Smooth muscle cell (in vitro differentiated cells): ENCODE data around the gene BEST2. TPM values are rescaled to one million over a fixed set of nuclear protein-coding genes. Genes with fewer than 3 reads are reported as not detected.

Source experiments
- DNase-seq: peaks from one replicate; lab custom pipeline; 2025; ENCODE audit not compliant: unreplicated experiment; lab: John Stamatoyannopoulos, UW
- H2AFZ ChIP-seq: fragments of 200-600 bp; sonication (generic); 2 replicates; pipeline ENCODE4 v1.6.0; 2016; ENCODE audit warnings: antibody characterized with exemption, low read depth, mild to moderate bottlenecking
- H3F3A ChIP-seq: fragments of 200-600 bp; sonication (generic); 2 replicates; pipeline ENCODE4 v1.6.0; 2017; ENCODE audit warnings: antibody characterized with exemption, low read depth
- H3K27ac ChIP-seq: fragments of 200-600 bp; sonication (generic); 2 replicates; pipeline ENCODE4 v1.5.1; 2016; ENCODE audit warnings: low read depth, mild to moderate bottlenecking
- H3K27me3 ChIP-seq: fragments of 200-600 bp; sonication (generic); 2 replicates; pipeline ENCODE4 v1.6.1; 2016; ENCODE audit warnings: low read depth, mild to moderate bottlenecking
- H3K36me3 ChIP-seq: fragments of 200-600 bp; sonication (generic); 2 replicates; pipeline ENCODE4 v1.5.1; 2016; ENCODE audit warnings: low read depth
- H3K4me1 ChIP-seq: fragments of 200-600 bp; sonication (generic); 2 replicates; pipeline ENCODE4 v1.5.1; 2016; ENCODE audit warnings: low read depth
- H3K4me2 ChIP-seq: fragments of 200-600 bp; sonication (generic); 2 replicates; pipeline ENCODE4 v1.6.0; 2016; ENCODE audit warnings: mild to moderate bottlenecking
- H3K4me3 ChIP-seq: fragments of 200-600 bp; sonication (generic); 2 replicates; pipeline ENCODE4 v1.5.1; 2016; ENCODE audit warnings: mild to moderate bottlenecking
- H3K79me2 ChIP-seq: fragments of 200-600 bp; sonication (generic); 2 replicates; pipeline ENCODE4 v1.6.0; 2016; ENCODE audit warnings: low read depth, mild to moderate bottlenecking
- H3K9ac ChIP-seq: fragments of 200-600 bp; sonication (generic); 2 replicates; pipeline ENCODE4 v1.6.0; 2016; ENCODE audit warnings: low read depth
- H3K9me3 ChIP-seq: fragments of 200-600 bp; sonication (generic); replicated peaks from 2 replicates; pipeline ENCODE4 v1.5.1; 2016; ENCODE audit warnings: low read depth
- H4K20me1 ChIP-seq: fragments of 200-600 bp; sonication (generic); 2 replicates; pipeline ENCODE4 v1.6.0; 2016; ENCODE audit warnings: low read depth
- WGBS: methylation state at CpG from one replicate; pipeline ENCODE4 v1.1.7; 2016; ENCODE audit warnings: low lambda C conversion rate; 5-methylcytosine and 5-hydroxymethylcytosine counted together
- polyA plus RNA-seq: library from polyadenylated mRNA; unstranded; fragments of >200 nt; fragmentation: Nextera tagmentation; extraction: Ambion mirVana; gene quantifications from 2 replicates; pipeline ENCODE4 v1.2.1, GENCODE V29; 2016
- total RNA-seq: library from RNA; depleted of rRNA; stranded (reverse); fragments of >200 nt; gene quantifications from 2 replicates; pipeline ENCODE4 v1.2.3, GENCODE V29; 2014
- TF ChIP-seq, protein P1 (sequence below): fragments of 200-600 bp; sonication (generic); IDR thresholded peaks from 2 replicates; pipeline ENCODE4 v1.5.1; 2017; ENCODE audit warnings: borderline replicate concordance, mild to moderate bottlenecking, antibody characterized with exemption; ENCODE audit not compliant: insufficient read depth, poor library complexity, severe bottlenecking

BEST2 gene
- total and polyA plus RNA-seq, 2 experiments from 2014 or later: not detected

DNA sequence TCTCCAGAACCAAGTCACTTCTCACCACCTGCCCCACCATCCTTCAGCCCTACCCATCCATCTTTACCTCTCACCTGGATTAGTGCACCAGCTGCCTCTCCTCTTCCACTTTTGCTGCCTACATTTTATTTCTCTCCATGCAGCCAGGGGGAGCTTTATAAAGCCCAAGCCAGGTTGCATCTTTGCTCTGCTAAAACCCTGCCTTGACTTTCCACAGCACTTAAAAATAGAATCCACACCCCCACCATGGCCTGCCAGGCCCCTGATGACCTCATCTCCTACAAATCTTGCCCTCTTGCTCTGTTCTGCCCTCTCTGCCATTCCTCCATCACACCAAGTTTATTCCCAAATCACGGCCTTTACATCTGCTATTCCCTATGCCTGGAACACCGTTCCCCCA, 22.0 kb downstream of the BEST2 start:
- TF ChIP-seq, protein P1, sequence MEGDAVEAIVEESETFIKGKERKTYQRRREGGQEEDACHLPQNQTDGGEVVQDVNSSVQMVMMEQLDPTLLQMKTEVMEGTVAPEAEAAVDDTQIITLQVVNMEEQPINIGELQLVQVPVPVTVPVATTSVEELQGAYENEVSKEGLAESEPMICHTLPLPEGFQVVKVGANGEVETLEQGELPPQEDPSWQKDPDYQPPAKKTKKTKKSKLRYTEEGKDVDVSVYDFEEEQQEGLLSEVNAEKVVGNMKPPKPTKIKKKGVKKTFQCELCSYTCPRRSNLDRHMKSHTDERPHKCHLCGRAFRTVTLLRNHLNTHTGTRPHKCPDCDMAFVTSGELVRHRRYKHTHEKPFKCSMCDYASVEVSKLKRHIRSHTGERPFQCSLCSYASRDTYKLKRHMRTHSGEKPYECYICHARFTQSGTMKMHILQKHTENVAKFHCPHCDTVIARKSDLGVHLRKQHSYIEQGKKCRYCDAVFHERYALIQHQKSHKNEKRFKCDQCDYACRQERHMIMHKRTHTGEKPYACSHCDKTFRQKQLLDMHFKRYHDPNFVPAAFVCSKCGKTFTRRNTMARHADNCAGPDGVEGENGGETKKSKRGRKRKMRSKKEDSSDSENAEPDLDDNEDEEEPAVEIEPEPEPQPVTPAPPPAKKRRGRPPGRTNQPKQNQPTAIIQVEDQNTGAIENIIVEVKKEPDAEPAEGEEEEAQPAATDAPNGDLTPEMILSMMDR: peak; percentile 25
- no peak overlapping the region for H3K4me3 ChIP-seq
- 70% methylated on average over 2 of the region's 2 CpGs for WGBS
- H4K20me1 ChIP-seq: no peaks in the 10 kb centered on the region
- peaks cover 14% of the 10 kb centered on the region for H3K4me1 ChIP-seq
- H3K79me2 ChIP-seq: peaks cover 6% of the 10 kb centered on the region
- H3K9me3 ChIP-seq: no peaks in the 10 kb centered on the region
- H3K36me3 ChIP-seq: no peaks in the 10 kb centered on the region
- H3K9ac ChIP-seq: no peak overlapping the region
- DNase-seq: no peak
- H3F3A ChIP-seq: peaks cover 23% of the 10 kb centered on the region
- no peaks in the 10 kb centered on the region for H3K27me3 ChIP-seq
- H3K27ac ChIP-seq: peak overlapping the region; percentile 15
- peak overlapping the region; percentile 36 for H3K4me2 ChIP-seq
- H2AFZ ChIP-seq: no peak overlapping the region

DNA sequence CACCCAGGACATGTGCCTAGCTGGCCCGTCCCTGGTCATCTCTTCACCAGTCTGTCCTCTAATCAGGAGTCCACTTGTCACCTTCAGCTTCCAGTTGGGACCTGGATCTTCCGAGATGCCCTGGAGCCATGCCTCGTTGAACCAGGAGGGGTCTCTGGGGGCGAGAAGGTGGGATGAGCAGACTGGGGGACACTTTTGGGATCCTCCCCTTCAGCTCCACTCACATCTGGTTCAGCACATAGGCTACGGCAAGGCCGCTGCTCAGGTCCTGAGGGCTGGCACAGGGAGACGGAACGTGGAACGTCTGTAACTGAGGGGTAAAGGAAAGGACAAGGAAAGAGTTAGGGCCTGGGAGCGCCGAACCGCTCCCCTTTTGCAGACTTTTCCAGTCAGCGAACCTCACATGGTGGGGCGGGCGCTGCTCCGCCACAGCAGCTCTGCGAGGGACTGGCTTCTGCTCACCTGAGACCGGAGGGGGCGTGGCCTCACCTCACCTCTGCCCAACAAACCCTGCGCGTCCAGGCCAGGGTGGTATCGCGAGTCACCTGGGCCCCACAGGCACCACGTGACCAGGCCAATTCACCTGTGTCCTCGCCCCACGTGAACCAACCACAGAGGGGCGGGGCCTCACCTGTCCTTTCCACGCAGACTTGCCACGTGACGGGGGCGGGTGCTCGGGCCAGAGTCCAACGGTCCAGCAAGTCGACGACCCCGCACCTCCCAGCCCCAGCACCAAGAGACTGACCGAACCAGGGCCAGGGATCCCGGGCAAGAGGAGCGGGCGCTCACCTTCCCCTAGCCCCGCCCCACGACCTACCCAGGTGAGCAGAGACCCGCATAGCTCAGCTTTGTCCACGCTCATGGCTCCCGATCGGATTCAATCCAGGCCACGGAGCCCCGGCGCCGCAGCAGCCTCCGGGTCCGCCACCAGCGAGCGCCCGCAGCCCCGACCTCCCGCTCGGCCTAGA, 23.3 kb downstream of the BEST2 start, which contains the start of gene HOOK2:
TSS of gene HOOK2 (minus strand) at position 965 of the 968 bp plus-strand sequence. CDS start at position 862, 103 bp downstream.
- Histone ChIP-seq H3K79me2 (peaks cover 6% of the 10 kb centered on the region), H3K27ac (peak within 1 kb of the TSS; percentile 51), H3K4me3 (peak within 1 kb of the TSS; percentile 66), H3K27me3 (no peaks in the 10 kb centered on the region), H3K4me2 (peak within 1 kb of the TSS; percentile 94), H3K9ac (peak within 1 kb of the TSS; percentile 70), H3K9me3 (no peaks in the 10 kb centered on the region), H4K20me1 (no peaks in the 10 kb centered on the region), H2AFZ (peak within 1 kb of the TSS; percentile 39), H3K4me1 (peaks cover 19% of the 10 kb centered on the region), H3K36me3 (no peaks in the 10 kb centered on the region), H3F3A (peaks cover 34% of the 10 kb centered on the region)
- DNase-seq: no peak
- WGBS: 20% methylated on average over 40 of the region's 58 CpGs
- TF ChIP-seq, protein P1: no peak

DNA sequence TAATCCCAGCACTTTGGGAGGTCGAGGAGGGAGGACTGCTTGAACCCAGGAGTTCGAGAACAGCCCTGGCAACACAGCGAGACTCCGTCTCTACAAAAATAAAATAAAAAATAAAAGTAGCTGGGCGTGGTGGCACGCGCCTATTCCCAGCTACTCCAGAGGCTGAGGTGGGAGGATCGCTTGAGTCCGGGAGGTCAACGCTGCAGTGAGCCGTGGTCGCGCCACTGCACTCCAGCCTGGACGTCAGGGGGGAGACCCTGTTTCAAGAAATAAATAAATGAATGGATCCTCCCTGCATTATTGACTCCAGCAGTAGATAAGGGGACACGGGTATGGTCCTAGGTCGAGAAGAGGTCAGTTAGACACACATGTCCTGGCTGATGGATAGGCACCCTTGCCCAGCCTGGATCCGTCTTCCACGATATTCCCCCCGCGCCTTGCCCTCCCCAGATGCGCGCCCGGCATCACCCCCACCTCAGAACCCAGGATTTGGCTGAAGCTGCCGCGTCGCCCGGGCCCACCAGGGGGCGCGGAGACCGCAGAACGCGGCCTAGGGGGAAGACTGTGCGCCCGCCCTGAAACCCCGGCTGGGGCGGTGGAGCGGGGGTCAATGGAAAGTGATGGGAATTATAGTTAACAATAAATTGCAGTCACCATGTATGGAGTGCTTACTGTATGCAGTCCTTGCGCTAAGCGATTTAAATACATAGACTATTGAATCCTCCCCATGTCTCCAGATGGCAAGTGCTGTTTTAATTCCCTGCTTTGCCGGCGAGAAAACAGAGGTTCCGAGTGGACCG, 25.8 kb downstream of the BEST2 start:
- WGBS: 15% methylated on average over 41 of the region's 43 CpGs
- H3K9me3 ChIP-seq: no peaks in the 10 kb centered on the region

More for the DNA sequence above, 25.8 kb downstream of the BEST2 start:
- Histone ChIP-seq H2AFZ (peak overlapping the region; percentile 62), H3F3A (peaks cover 40% of the 10 kb centered on the region), H3K4me2 (peak overlapping the region; percentile 89), H3K79me2 (peaks cover 6% of the 10 kb centered on the region), H3K9ac (peak overlapping the region; percentile 58), H3K4me3 (peak overlapping the region; percentile 61), H4K20me1 (no peaks in the 10 kb centered on the region), H3K27ac (peak overlapping the region; percentile 93), H3K27me3 (no peaks in the 10 kb centered on the region), H3K36me3 (no peaks in the 10 kb centered on the region), H3K4me1 (peaks cover 19% of the 10 kb centered on the region)
- peak; percentile 67 for DNase-seq
- TF ChIP-seq, protein P1: peak; percentile 95
